Neural cell (in vitro differentiated cells): ENCODE measurements around the gene PPP3CA. TPM values are rescaled to one million over a fixed set of nuclear protein-coding genes. Genes with fewer than 3 reads are reported as not detected.
A peak's percentile ranks its signal among the peaks of the same experiment; 100 is the strongest.

Experiments used
- H2AFZ ChIP-seq: fragments of 200-600, 300-800 bp; sonication (generic), shearing (Covaris generic); 2 replicates; pipeline ENCODE4 v1.6.0; 2014; ENCODE audit warnings: low read depth, mild to moderate bottlenecking, antibody characterized with exemption, low read length, moderate library complexity
- H3F3A ChIP-seq: fragments of 200-600 bp; shearing (Covaris generic); 2 replicates; pipeline ENCODE4 v1.6.1; 2016; ENCODE audit warnings: mild to moderate bottlenecking, moderate library complexity, mixed read lengths, antibody characterized with exemption, low read length; ENCODE audit not compliant: insufficient read depth, poor library complexity, severe bottlenecking
- H3K27ac ChIP-seq: fragments of 200-600, 300-800 bp; sonication (generic), shearing (Covaris generic); 2 replicates; pipeline ENCODE4 v1.5.1; 2014; ENCODE audit warnings: mild to moderate bottlenecking, low read length, moderate library complexity
- H3K27me3 ChIP-seq: fragments of 300-800, 200-600 bp; sonication (generic), shearing (Covaris generic); 2 replicates; pipeline ENCODE4 v1.6.0; 2014; ENCODE audit warnings: mild to moderate bottlenecking, low read depth, low read length, moderate library complexity; ENCODE audit not compliant: insufficient read depth
- H3K36me3 ChIP-seq: fragments of 300-800, 200-600 bp; sonication (generic), shearing (Covaris generic); 2 replicates; pipeline ENCODE4 v1.5.1; 2014; ENCODE audit warnings: mild to moderate bottlenecking, antibody characterized with exemption, low read length, moderate library complexity; ENCODE audit not compliant: insufficient read depth
- H3K4me2 ChIP-seq: fragments of 300-800, 200-600 bp; sonication (generic), shearing (Covaris generic); 2 replicates; pipeline ENCODE4 v1.6.0; 2014; ENCODE audit warnings: mild to moderate bottlenecking, low read length
- H3K4me3 ChIP-seq: fragments of 300-800, 200-600 bp; sonication (generic), shearing (Covaris generic); 2 replicates; pipeline ENCODE4 v1.5.1; 2014; ENCODE audit warnings: mild to moderate bottlenecking, low read length, moderate library complexity
- H3K79me2 ChIP-seq: fragments of 200-600 bp; shearing (Covaris generic); replicated peaks from 2 replicates; pipeline ENCODE4 v1.6.0; 2014; ENCODE audit warnings: mild to moderate bottlenecking, low read length, moderate library complexity; ENCODE audit not compliant: insufficient read depth
- H3K9ac ChIP-seq: fragments of 300-800, 200-600 bp; sonication (generic), shearing (Covaris generic); 2 replicates; pipeline ENCODE4 v1.6.1; 2016; ENCODE audit warnings: mild to moderate bottlenecking, low read length, mixed read lengths
- H3K9me2 ChIP-seq: fragments of 200-600 bp; shearing (Covaris generic); 2 replicates; pipeline ENCODE4 v1.6.1; 2016; ENCODE audit warnings: mild to moderate bottlenecking, low read length, mixed read lengths; ENCODE audit not compliant: insufficient read depth
- H3K9me3 ChIP-seq: fragments of 200-600, 300-800 bp; sonication (generic), shearing (Covaris generic); 2 replicates; pipeline ENCODE4 v1.6.1; 2016; ENCODE audit warnings: mild to moderate bottlenecking, mixed run types, low read length, moderate library complexity, mixed read lengths
- H4K20me1 ChIP-seq: fragments of 200-600 bp; shearing (Covaris generic); 2 replicates; pipeline ENCODE4 v1.6.1; 2016; ENCODE audit warnings: mild to moderate bottlenecking, mixed run types; ENCODE audit not compliant: insufficient read depth
- CTCF ChIP-seq: fragments of 450-650 bp; IDR thresholded peaks from 2 replicates; pipeline ENCODE4 v1.5.1; 2014; ENCODE audit warnings: antibody characterized with exemption, mild to moderate bottlenecking, moderate library complexity; ENCODE audit not compliant: poor library complexity, severe bottlenecking
- EP300 ChIP-seq: fragments of 450-650 bp; conservative IDR thresholded peaks from 2 replicates; pipeline ENCODE4 v1.6.1; 2014; ENCODE audit warnings: antibody characterized with exemption, mild to moderate bottlenecking, moderate library complexity; ENCODE audit not compliant: poor library complexity, severe bottlenecking
- EZH2 ChIP-seq: fragments of 200-600, 300-800 bp; shearing (Covaris generic), sonication (generic); IDR thresholded peaks from 2 replicates; pipeline ENCODE4 v1.6.1; 2014; ENCODE audit warnings: antibody characterized with exemption, low read length, borderline replicate concordance, mild to moderate bottlenecking; ENCODE audit not compliant: insufficient read depth, poor library complexity, severe bottlenecking
- MXI1 ChIP-seq: fragments of 450-650 bp; conservative IDR thresholded peaks from 2 replicates; pipeline ENCODE4 v1.6.1; 2014; ENCODE audit warnings: antibody characterized with exemption, mild to moderate bottlenecking; ENCODE audit not compliant: poor library complexity, severe bottlenecking
- POLR2AphosphoS5 ChIP-seq: IDR thresholded peaks from 2 replicates; pipeline ENCODE4 v1.6.1; 2012
- RAD21 ChIP-seq: fragments of 450-650 bp; conservative IDR thresholded peaks from 2 replicates; pipeline ENCODE4 v1.6.1; 2014; ENCODE audit warnings: antibody characterized with exemption, mild to moderate bottlenecking, moderate library complexity
- REST ChIP-seq: IDR thresholded peaks from 2 replicates; pipeline ENCODE4 v1.6.1; 2012; ENCODE audit warnings: borderline replicate concordance
- SMC3 ChIP-seq: fragments of 450-650 bp; conservative IDR thresholded peaks from 2 replicates; pipeline ENCODE4 v1.6.1; 2014; ENCODE audit warnings: antibody characterized with exemption, mild to moderate bottlenecking, moderate library complexity; ENCODE audit not compliant: poor library complexity
- TAF1 ChIP-seq: IDR thresholded peaks from 2 replicates; pipeline ENCODE4 v1.6.1; 2012; ENCODE audit warnings: low read depth
- polyA plus RNA-seq: library from polyadenylated mRNA; depleted of rRNA; stranded (reverse); fragments of >200 nt; gene quantifications from 2 replicates; pipeline ENCODE4 v1.2.3, GENCODE V29; 2014

The PPP3CA gene
- polyA plus RNA-seq, 1 donor from 2014 or later: 78.2 TPM

- no peaks in the 10 kb centered on the region for H3K27me3 ChIP-seq
- no peaks in the 10 kb centered on the region for H3K79me2 ChIP-seq
- no peaks in the 10 kb centered on the region for H3K36me3 ChIP-seq
- peak overlapping the region; percentile 3 for H3K4me2 ChIP-seq
- TF ChIP-seq SMC3: no peak
- no peak for TF ChIP-seq CTCF
- no peak for TF ChIP-seq RAD21
- no peak for TF ChIP-seq EP300
- TF ChIP-seq TAF1: no peak
- TF ChIP-seq POLR2AphosphoS5: no peak
- TF ChIP-seq REST: no peak
- no peak for TF ChIP-seq EZH2
- no peak overlapping the region for H3K9ac ChIP-seq
- no peak overlapping the region for H2AFZ ChIP-seq
- peak overlapping the region; percentile 5 for H3K4me3 ChIP-seq
- H3F3A ChIP-seq: no peaks in the 10 kb centered on the region
- no peaks in the 10 kb centered on the region for H3K9me3 ChIP-seq
- no peaks in the 10 kb centered on the region for H4K20me1 ChIP-seq
- H3K27ac ChIP-seq: no peak overlapping the region
- H3K9me2 ChIP-seq: no peaks in the 10 kb centered on the region
Observed at GRCh38 chr4:101158507-101158906, 188.8 kb downstream of the PPP3CA start.

DNA sequence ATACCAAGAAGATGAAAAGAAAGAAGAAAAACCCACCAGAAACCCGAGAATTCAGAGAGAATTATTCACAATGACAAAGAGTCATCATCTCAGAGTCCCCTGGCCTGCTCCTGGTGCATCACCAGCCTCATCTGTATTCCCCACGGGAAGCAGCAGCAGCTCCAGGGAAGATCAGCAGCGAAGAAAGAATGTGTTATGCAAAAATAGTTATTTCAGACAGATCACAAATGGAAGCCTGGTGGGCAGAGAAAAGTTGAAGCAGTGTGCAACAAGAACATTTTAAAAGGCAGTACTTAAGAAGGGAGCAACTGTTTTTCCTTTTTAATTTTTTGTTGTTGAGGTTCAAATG, 189.2 kb downstream of the PPP3CA start:
- Histone ChIP-seq H3K27ac (no peak overlapping the region), H3K36me3 (no peaks in the 10 kb centered on the region), H3K9me2 (no peaks in the 10 kb centered on the region), H3K9ac (no peak overlapping the region), H3K79me2 (no peaks in the 10 kb centered on the region), H3K9me3 (no peaks in the 10 kb centered on the region), H4K20me1 (no peaks in the 10 kb centered on the region), H3K4me3 (peak overlapping the region; percentile 5), H3F3A (no peaks in the 10 kb centered on the region), H2AFZ (no peak overlapping the region), H3K27me3 (no peaks in the 10 kb centered on the region), H3K4me2 (peak overlapping the region; percentile 3)
- TF ChIP-seq EZH2: no peak
- TF ChIP-seq MXI1: no peak
- no peak for TF ChIP-seq SMC3
- no peak for TF ChIP-seq CTCF
- TF ChIP-seq RAD21: no peak
- TF ChIP-seq REST: no peak
- TF ChIP-seq POLR2AphosphoS5: no peak
- no peak for TF ChIP-seq EP300
- no peak for TF ChIP-seq TAF1
